HG03064 (cell line): Measurements from ENCODE around the gene MYO16.
A peak's percentile ranks its signal among the peaks of the same experiment; 100 is the strongest.
"Not testable (repeated sequence)": the region's sequence is repeated elsewhere in the genome, so short reads cannot be mapped to it uniquely, and the experiment has no call there.

Experiments
- ATAC-seq: cut with Tn5 transposase; IDR thresholded peaks from one replicate; pipeline ENCODE4 v1.9.1; 2021; ENCODE audit warnings: low read depth; ENCODE audit not compliant: unreplicated experiment

Gene MYO16

DNA sequence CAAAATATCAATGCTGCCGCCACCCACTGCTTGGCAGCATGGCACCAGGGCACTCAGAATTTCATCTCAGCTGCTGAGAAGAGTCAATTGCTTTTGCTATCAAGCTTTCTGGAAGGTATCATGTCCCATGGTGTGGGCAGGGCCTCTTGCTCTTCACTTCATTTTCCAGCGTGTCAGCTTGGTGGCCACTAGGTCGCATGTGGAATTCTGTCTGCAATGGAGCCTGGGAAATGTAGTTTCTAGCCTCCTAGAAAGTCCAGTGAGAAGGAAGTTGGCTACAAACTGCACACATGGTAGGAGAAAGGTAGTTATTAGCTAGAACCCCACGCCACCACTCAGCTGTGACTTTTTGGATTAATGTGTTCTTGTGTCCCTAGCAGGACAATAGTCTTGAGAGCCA lies 105.3 kb downstream of the MYO16 start:
- ATAC-seq: no peak

DNA sequence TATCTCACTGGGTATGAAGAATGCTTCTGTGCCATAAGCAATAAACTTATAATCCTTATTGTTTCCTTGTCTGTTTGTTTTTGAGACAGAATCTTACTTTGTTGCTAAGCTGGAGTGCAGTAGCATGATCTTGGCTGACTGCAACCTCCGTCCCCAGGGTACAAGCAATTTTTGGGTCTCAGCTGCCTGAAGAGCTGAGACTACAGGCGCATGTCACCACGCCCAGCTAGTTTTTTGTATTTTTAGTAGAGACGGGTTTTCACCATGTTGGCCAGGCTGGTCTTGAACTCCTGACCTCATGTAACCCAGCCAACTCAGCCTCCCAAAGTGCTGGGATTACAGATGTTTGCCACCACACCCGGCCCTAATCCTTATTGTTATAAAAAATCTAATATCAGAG lies 112.5 kb downstream of the MYO16 start:
- ATAC-seq: no peak

DNA sequence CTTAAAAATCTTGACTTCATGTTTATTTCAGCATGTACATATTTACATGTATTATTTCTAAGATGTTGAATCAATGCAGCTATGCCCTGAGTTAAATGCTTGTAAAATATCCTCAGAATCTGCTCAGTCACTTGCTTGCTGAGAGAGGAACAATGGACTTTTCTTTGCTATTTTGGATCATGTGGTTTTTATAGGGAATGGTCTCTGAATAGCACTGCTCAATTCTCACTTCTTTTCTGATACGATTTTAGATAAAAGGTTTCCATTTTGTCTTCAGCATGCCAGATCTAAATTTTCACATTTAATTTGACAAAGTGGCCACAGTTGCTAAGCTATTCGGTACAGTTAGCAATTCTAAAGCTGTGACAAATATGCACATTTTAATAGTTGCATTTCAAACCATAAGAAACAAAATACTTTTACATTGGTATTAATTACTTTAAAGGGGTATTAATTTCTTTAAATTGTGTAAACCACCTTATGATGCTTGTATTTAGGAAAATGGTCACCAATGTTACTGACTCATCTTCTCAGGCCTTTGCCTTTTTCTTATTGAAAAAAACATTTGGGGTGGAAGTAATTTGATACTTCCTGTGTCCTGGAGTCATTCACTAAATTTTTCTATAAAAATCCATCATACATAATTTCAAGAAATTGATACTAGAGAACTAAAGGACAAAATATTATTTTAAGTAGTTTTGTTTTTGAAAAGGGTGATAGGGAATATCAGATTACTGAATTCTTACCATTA lies 113.5 kb downstream of the MYO16 start:
- no peak for ATAC-seq

DNA sequence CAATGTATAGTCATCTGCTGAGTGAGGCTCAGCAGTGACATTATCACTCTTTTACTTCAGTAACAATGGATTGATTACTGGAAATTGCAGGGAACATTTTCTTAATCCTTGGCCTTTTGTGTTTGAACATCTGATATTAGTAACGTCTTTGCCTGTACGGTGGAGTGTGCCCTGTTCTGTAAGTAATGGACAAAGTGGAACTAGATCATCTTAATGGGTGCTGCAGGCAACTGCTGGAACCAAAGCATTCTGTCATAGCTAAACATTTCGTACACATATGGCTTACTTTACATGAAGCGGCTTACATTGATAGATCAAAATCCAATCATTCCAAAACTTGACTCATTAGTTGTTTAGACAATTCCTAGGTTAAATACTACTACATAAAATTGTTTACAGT lies 114.1 kb downstream of the MYO16 start:
- no peak for ATAC-seq

DNA sequence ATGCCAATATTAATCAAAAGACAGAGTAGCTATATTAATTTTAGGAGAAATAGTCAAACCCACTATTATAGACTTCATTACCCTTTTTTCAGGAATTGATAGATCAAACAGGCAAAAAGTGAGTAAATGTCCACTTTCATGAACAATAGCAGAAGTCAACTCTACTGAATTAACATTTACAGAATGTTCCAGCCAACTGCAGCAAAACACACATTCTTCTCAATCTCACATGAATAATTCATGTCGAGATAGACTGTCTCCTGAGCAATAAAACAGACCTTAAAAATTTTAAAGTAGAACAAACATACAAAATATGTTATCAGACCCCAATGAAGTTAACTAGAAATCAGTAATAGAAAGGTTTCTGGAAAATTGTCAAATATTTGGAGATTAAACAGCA lies 118.4 kb downstream of the MYO16 start:
- no peak for ATAC-seq

DNA sequence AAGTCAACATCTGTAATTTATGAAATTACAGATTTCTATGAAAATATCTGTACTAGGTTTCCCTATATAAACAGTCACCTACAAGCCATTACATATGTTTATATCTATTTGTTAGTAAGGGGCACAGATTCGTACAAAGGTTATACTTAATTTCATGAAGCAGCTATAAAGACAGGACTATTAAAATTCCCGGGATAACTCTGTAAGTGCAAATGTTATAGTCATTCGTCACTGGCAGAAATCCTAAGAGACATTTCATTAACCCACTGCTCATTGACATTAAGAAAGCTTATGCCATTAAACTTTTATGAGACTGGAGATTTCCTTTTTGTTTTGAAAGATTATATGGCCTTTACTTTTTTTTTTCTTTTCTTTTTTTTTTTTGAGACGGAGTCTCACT lies 122.9 kb downstream of the MYO16 start:
- ATAC-seq: no peak

DNA sequence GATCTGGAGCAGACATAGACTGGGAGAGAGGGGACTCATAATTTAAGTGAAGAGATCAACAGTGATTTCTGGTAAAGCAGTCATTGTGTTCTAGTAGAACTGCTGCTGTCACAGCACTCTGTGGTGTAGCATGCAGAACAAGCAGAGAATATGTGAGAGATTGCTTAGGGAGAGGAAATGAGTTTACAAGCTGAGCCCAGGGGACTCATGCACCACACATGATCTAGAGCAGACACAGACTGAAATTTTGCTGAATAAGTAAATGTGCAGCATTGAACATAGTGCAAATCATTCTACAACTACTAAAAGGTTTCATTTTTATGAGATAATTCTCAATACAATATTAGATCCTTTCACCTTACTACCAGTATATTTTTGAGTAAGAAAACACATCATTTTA lies 125.7 kb downstream of the MYO16 start:
- ATAC-seq: no peak

DNA sequence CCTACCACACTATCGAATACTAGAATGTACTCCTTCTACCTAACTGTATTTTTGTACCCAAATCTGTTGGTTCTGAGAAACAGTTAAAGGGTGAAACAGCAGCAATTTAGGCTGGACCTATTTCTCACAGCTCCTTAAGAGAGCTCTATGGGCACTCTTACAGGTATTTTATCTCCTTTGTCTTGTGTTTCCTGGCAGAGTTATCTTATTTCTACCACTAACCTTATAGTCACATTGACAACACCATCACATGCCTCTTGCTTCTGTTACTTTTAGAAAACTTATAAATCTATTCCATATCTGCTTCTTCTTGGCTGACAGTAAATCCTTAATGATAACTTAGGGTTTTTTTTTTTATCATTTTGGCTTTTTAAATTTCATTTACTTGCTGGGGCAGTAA lies 130.7 kb downstream of the MYO16 start:
- no peak for ATAC-seq

DNA sequence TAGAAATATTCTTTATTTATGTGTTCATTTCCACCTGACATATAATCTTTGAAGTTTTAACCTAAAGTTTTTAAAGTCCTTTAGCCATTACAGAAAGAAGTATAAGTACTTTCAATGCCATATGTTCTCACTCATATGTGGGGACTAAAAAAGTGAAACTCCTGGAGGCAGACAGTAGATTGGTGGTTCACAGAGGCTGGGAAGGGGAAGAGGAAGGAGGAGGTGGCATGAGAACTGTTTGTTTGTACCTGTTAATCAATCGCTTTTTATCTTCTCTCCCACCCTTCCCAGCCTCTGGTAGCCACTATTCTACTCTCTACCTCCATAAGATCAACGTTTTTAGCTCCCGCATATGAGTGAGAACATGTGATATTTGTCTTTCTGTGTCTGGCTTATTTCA lies 131.1 kb downstream of the MYO16 start:
- ATAC-seq: no peak

DNA sequence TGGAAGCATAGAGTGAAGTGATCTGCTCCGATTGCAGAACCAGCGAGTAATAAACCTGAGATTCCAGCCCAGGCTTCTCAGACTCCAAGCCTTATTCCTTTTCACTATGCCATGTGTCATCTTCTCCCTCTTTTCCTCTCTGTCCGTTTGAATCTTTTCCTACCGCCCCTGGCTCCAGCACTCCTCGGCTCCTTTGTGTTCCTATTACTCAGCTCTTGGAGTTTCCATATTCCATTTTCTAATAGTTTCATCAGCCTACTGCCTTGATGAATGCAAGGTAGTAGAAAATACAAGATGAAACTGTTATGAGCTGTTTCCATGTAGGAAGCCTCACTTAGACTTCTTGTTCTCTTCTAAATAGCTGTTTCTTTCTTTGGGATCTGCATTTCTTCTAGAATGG lies 138.6 kb downstream of the MYO16 start:
- no peak for ATAC-seq

DNA sequence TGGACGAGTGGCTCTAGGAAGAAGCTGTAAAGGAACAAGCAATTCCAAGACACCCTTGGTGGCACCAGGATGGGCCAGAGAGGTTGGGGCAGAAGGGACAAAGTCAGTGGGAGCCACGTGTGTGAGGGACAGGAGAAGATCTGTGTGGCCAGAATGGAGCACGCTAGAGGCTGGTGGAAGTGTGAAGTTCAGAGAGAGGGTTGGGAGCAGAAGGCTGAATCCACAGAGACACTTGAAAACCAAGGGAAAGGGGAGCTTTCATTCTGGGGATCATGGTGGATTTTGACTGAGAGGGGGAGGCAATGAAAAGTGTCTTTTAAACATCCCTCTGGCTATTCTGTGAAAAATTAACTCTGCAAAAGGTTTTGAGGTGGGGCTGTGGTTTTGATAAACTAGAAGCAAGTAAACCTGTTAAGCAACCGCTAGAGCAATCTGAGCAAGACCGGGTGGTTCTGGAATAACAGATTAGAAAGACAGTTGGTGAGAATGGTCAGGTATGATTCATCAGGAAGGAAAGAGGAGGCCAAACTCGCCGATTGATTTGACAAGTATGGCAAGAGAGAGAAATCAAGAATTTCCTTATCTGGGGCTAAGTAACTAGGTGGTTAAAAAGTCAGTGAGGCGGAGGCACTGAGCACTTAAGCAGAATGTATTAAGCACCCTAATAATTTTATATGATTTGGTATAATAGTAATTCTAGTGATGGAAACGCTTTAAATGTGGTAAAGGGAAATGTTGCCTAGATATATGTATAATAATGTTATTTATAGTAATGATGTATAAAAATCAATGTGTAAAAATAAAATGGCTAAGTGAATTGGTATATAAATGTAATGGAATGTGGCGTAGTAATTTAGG lies 140.0 kb downstream of the MYO16 start:
- ATAC-seq: peak; percentile 51

DNA sequence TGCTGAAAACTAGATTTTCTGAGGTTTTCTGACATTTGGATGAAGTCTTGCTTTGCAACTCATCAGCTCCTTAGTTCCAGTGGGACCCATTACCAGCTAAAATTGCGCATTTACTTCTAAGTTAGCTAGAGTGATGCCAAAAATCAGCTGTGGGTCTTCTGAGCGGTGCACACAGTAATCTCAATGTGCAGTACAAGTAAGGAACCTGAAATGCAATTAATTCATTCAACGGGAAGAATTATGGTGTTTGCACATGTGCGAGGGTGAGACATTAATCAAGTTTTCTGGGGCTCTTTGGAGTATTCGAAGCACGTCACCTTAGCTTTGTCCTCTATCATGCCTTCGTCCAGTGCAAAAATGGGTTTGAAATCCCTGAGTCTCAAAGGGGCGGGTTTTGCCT lies 146.2 kb downstream of the MYO16 start:
- ATAC-seq: no peak

DNA sequence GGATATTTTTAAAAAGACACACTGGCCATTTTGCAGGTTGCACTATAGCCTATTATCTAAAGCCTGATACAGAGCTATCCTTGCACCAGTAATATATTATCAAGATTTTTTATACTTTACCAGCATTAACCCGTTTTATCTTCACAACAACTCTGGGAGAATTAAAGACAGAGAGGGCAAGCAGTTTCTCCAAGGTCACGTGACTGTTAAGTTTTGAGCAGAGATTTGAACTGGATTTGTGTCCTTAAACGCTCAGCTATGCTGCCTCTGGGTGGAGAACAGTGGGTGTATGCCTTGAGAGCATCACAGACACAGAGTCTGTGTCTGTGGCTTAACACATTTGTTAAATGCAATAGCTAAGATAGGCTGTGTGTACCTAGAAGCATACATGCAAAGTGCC lies 147.2 kb downstream of the MYO16 start:
- ATAC-seq: no peak

DNA sequence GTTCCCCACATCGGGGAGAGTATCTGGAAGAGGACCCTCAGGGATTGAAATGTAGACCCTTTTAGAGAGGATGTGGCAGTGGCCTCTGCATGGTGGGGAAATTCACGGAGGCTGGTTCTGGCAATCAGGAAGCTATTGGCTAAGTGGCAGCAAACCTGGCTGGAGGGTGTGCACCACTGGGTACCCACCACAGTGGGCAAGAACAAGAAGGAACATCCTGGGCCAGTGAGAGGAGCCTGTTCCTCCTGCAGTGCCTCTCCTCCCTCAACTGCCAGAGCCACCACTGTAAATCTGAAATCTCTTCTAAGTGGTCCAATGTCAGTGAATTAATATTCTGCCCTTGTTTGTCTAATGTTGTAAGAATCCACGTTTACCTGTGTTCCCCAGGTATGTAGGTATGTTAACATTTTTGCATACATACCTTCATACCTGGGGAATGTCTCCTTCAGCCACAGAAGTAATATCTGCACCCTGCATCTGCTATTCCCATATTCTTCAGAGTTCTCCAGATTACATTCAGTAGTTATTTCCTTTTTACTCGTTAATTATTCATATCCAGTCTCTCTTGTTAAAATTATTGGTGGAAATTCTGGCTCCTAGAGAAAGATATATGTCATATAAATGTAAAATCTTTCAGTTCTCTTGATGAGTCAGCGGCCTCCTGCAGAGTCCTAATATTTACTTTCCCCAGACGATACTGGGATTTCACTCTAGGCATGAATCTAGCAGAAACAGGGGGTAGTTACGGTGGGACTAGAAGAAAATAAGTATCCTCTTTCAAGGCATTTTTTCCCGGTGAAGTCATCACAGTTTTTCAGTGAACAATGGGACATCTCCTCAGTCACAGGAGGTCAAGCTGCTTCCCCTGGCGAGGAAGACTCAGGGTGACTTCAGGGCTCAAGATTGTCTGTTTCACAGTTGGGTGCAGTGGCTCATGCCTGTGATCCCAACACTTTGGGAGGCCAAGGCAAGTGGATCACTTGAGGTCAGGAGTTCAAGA lies 148.3 kb downstream of the MYO16 start:
- ATAC-seq: no peak

DNA sequence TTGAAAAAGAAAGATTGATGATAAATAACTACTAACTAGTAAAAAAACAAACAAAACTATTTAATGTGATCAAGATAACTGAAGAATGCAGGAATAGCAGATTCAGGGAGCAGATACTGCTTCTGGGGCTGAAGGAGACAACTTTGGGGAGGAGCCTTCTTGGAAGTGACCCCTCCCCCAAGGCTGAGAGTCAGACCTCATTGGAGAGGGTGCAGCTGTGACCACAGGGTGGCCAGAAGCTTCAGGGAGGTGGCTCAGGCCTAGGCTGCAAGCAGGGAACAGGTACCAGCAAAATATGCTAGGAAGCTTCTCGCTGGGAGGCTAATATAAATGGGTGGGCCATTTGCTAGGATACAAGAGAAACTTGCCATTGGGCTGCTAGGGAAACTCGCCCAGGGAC lies 149.9 kb downstream of the MYO16 start:
- no peak for ATAC-seq

DNA sequence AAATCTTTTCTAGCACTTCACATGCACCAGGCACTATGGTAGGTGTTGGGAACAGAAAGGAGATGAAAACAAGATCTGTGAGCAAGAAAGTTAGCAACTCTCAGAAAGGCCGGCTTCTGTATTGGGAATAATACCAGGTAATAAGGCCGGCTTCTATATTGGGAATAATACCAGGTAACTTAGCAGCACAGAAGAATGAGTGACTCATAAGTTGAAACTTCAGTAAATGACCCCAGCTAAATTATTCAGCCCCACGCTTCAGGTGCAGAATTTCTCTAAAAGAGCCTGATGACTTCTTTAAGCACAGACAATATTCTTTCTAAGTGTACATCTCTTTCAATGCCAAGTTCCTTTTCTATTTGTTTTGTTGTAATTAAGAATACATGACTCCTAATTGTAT lies 151.3 kb downstream of the MYO16 start:
- no peak for ATAC-seq

DNA sequence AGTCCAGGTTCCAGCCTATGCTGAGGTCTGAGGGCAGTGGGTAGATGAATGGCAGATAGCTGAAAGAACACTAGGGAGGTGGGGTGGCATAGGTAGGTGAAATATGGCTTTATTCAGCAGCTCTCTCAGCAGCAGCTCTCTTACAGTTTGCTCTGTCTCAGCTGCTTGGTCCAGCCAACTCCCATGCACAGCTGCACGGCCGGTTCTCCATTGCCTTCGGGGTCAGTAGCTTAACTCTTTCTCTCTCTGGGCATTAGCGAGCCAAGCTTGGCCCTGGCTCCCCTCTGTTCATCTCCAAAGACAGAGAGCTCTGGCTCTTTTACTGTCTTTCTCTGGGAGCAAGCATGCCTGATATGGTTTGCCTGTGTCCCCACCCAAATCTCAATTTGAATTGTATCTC lies 151.9 kb downstream of the MYO16 start:
- ATAC-seq: no peak

DNA sequence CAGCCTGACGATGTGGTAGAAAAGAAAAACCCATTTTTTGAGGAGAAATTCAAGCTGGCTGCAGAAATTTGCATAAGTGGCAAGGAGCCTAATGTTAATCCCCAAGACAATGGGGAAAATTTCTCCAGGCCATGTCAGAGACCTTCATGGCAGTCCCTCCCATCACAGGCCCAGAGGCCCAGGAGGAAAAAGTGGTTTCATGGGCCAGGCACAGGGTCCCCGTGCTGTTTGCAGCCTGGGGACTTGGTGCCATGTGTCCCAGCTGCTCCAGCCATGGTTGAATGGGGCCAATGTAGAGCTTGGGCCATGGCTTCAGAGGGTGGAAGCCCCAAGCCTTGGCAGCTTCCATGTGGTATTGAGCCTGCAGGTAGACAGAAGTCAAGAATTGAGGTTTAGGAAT lies 153.1 kb downstream of the MYO16 start:
- ATAC-seq: not testable (repeated sequence)

DNA sequence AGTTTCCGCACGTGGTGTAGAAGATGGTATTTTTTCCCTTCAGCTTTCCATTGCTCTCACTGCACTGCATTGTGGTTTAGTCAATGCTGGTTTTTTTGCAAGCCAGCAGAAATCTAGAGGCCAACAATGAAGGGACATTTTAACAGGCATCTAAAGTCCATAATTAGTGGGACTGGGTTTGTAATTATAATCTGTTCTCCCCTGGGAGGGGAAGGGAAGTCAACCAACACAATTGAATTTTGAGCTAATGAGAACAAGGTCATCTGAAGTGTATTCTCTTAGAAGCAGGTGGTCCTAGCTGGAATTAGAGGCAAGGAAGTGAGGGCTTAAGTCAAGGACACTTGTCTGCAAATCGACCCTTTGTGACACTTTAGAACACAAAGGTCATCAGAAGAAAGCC lies 156.4 kb downstream of the MYO16 start:
- ATAC-seq: no peak

DNA sequence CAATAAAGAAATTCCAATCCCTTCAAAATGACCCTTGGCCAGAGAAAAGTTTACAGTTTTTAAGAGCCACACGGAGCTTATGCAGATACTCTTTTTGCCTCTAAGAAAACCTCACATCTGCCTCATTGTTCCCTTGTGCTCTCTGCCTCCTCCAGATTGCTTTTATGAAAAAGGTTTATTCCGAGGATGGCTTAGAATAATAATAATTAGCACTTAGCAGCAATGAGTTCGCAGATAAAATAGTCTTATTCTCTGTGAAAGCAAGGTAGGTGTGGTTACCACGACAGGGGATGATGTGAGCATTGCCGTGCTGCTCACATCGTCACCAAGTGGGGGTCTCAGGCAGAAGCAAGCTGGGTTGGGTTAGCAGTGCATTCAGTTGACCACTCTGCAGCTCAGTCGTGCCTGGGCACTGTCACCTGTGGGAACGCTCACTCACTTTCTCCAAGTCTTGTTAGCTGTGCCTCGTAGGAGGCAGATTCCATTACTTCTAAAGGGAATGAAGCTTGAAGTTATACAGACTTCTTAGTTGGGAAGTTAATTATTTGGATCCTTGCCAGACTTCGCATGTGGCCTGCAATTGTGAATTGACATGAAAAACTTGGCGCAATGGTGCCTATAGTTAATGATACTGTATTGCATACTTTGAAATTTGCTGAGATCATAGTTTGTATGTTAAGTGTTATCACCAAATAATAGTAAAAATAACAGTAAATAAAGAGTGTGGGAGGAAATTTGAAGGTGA lies 157.2 kb downstream of the MYO16 start:
- no peak for ATAC-seq
